ENCODE measurements around the gene VWA3A.

DNA sequence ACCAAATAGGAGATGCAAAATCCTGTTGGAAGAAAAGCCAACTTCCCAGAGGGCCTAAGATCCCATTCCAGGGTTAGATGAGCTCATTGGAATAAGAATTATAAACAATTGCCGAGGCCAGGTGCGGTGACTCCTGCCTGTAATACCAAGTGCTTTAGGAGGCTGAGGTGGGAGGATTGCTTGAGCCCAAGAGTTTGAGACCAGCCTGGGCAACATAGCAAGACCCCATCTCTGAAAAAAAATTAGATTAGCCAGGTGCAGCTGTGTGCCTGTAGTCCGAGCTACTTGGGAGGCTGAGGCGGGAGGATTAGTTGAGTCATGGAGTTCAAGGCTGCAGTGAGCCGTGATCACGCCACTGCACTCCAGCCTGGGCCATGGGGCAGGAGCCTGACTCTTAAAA, 52.2 kb downstream of the VWA3A start:
- TF ChIP-seq CTCF (IDR thresholded peaks at IDR 0.05) (no peak), POLR2AphosphoS5 (IDR thresholded peaks at IDR 0.05) (no peak)

Measured in breast epithelium (tissue), 3 donors.